HUES48 (cell line): Measurements from ENCODE around the gene LBHD2.
"Not testable (repeated sequence)": the region's sequence is repeated elsewhere in the genome, so short reads cannot be mapped to it uniquely, and the experiment has no call there.

Source experiments
- H3K27ac ChIP-seq: one replicate; pipeline ENCODE4 v1.7.0; 2013; ENCODE audit warnings: low read depth, low read length, inconsistent platforms
- H3K27me3 ChIP-seq: 2 replicates; pipeline ENCODE4 v1.6.1; 2013; ENCODE audit warnings: mild to moderate bottlenecking, low read length; ENCODE audit not compliant: control insufficient read depth, insufficient read depth
- H3K36me3 ChIP-seq: 2 replicates; pipeline ENCODE4 v1.6.1; 2013; ENCODE audit warnings: low read length; ENCODE audit not compliant: control insufficient read depth, insufficient read depth
- H3K4me1 ChIP-seq: 2 replicates; pipeline ENCODE4 v1.6.1; 2013; ENCODE audit warnings: mild to moderate bottlenecking, low read length; ENCODE audit not compliant: control insufficient read depth, insufficient read depth
- H3K4me3 ChIP-seq: 2 replicates; pipeline ENCODE4 v1.5.1; 2013; ENCODE audit warnings: mild to moderate bottlenecking, low read depth, low read length
- H3K9ac ChIP-seq: 2 replicates; pipeline ENCODE4 v1.6.1; 2013; ENCODE audit warnings: mild to moderate bottlenecking, low read depth, low read length, moderate library complexity
- H3K9me3 ChIP-seq: 2 replicates; pipeline ENCODE4 v1.6.1; 2013; ENCODE audit warnings: low read length; ENCODE audit not compliant: control insufficient read depth, insufficient read depth

LBHD2 gene

DNA sequence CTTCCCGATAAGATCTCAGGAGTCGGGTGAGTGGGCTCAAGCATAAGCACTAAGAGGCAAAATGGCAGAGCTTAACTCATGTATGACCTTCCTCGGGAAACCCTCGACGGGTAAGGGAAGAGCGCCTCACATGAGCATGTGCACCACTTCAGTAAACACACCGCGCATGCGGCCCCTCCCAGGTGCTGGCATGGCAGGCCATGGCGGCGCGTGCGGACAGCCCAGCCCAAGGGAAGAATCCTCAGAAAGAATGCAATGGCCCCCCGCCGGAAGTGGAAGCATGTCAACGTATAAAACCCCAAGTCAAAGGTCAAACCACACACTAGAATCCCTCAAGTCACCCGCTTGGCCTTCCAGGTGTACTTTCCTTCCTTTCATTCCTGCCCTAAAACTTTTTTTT lies 32.6 kb downstream of the LBHD2 start:
- H3K9me3 ChIP-seq, result no peaks in the 10 kb centered on the region
- H3K4me1 ChIP-seq, result peaks cover 10% of the 10 kb centered on the region; the same call in 1 of the 2 replicates

DNA sequence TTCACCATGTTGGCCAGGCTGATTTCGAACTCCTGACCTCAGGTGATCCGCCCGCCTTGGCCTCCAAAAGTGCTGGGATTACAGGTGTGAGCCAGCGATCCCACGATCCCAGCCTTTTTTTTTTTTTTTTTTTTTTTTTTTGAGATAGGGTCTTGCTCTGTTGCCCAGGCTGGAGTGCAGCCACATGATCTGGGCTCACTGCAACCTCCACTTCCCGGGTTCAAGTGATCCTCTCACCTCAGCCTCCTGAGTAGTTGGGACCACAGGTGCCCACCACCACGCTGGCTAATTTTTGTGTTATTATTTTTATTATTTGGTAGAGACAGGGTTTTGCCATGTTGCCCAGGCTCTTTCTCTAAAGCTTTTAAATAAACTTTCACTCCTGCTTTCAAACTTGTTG lies 33.5 kb downstream of the LBHD2 start:
- not testable (repeated sequence) for H3K36me3 ChIP-seq, H3K9ac ChIP-seq, H3K9me3 ChIP-seq, H3K4me3 ChIP-seq, H3K27ac ChIP-seq
- peaks cover 16% of the 10 kb centered on the region for H3K27me3 ChIP-seq
- H3K4me1 ChIP-seq, result peaks cover 17% of the 10 kb centered on the region; the same call in 1 of the 2 replicates

More for the DNA sequence above, 32.6 kb downstream of the LBHD2 start:
- Histone ChIP-seq H3K9ac (no peak overlapping the region), H3K27me3 (peaks cover 8% of the 10 kb centered on the region; the same call in 1 of the 2 replicates), H3K4me3 (no peak overlapping the region), H3K36me3 (no peaks in the 10 kb centered on the region), H3K27ac (no peak overlapping the region)

DNA sequence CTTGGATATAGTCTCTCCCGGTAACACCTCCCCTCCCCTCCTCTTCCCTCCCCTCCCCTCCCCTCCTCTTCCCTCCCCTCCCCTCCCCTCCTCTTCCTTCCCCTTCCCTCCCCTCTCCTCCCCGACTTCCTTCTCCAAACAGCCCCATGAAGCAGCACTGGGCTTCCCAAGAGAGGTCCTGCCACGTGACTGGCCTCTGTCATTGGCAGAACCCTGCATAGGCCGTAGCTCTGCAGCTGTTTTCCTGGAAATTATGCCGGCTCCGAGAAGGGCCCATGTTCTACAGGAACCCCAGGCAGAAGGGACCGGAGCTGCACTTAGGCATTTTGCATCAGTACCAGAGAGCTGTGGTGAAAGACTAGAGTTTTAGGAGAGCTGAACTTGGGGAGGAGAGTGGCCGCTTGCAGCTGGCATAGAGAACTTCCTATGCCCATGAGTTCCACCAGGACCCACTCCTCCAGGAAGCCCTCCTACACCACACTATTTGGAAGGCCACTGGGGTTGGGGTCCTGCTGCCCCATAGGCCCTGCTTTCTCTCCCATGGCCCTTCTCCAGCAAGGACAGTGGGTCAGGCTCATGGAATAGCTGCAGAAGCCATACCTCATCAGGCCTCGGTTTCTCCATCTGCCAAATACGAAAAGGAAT lies 34.1 kb downstream of the LBHD2 start:
- Histone ChIP-seq H3K27me3 (peaks cover 19% of the 10 kb centered on the region), H3K36me3 (no peaks in the 10 kb centered on the region), H3K27ac (no peak overlapping the region), H3K9ac (no peak overlapping the region), H3K4me3 (no peak overlapping the region), H3K4me1 (peaks cover 16% of the 10 kb centered on the region), H3K9me3 (no peaks in the 10 kb centered on the region)

DNA sequence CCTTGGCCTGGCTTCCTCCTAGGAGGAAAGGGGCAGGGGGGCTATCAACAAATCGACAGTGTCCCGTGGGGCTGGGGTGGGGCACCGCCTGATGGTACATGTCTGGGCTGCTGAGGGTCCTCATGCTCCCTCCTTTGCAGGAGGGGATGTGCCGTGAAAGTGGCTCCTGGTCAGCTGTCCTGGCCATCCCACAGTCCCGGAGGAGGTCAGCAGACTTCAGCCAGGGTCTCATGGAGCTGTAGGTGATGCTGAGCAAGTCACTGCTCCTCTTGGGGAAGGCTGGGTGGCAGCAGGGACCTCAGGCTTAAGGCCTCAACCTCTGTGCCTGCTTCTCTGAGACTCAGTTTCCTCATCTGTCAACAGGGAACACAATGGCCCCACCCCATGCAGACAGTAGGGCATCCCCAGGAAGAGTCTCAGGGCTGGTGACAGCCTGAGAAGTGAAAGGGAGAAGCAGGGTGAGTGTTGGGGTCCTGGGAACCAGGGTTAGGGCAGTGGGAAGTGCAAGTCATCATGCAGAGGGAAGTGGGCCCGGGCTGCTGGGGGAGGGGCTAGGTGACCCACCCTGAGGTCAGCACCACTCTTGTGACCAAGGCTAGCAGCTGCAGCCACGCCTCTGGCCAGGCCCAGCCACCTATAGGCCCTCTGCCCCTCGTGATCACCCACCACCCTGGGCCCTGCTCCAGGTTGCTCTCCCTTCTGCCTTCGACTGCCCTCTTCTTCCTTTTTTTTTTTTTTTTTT lies 34.8 kb downstream of the LBHD2 start:
- Histone ChIP-seq H3K9ac (no peak overlapping the region), H3K4me1 (peaks cover 16% of the 10 kb centered on the region), H3K27ac (no peak overlapping the region)

DNA sequence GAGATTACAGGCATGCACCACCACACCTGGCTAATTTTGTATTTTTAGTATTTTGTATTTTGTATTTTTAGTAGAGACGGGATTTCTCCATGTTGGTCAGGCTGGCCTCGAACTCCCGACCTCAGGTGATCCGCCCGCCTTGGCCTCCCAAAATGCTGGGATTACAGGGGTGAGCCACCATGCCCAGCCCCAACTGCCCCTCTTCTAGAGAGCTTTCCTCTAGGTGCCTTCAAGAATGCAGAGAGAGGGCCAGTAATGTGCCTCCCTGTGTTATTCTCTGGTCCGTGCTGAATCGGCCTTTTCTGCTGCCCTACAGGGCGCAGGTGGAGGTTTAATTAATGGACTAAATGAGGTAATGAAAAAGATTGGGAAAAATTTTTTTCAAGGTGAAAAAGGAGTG lies 35.5 kb downstream of the LBHD2 start:
- H3K4me3 ChIP-seq, H3K27ac ChIP-seq, H3K9me3 ChIP-seq, H3K36me3 ChIP-seq, H3K9ac ChIP-seq: not testable (repeated sequence)
- Histone ChIP-seq H3K4me1 (peaks cover 18% of the 10 kb centered on the region), H3K27me3 (peaks cover 31% of the 10 kb centered on the region)

More for the DNA sequence above, 34.8 kb downstream of the LBHD2 start:
- H3K9me3 ChIP-seq, result no peaks in the 10 kb centered on the region
- no peak overlapping the region for H3K4me3 ChIP-seq
- peaks cover 25% of the 10 kb centered on the region for H3K27me3 ChIP-seq
- no peaks in the 10 kb centered on the region for H3K36me3 ChIP-seq

DNA sequence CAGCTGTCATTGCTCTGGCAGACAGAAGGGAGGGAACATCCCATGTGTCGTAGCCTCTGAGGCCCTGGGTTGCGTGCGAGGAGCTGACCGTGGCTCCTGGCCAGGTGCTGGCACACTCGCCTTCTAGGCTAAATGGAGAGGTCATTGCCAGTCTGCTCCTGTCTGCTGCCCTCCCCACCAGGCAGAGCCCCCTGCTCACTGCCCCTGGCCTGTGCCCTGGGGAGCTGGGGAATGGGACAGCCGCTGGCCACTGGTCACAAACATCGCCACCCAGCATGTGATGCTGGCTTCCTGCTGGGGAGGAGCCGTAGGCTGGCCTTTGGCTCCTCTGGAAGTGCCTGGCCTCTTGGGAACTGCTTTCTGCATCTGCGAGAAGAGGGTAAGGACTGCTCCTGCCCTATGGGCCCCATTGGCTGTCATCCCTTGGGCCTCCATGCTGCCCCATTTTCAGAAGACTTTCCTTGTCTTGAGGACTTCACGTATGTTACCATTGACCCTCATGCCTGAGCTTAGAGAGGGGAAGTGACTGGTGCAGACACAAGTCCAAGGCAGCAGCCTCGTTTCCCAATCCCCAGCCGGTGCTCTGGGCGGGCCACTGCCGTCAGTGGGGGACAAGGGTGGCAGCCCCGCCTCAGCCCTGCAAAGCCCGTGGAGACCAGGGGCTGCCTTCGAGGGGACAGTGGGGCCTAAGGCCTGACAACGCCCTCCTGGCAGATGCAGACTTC lies 37.3 kb downstream of the LBHD2 start:
- Histone ChIP-seq H3K4me3 (no peak overlapping the region), H3K27me3 (peaks cover 48% of the 10 kb centered on the region), H3K9ac (no peak overlapping the region), H3K27ac (no peak overlapping the region), H3K9me3 (no peaks in the 10 kb centered on the region), H3K4me1 (peaks cover 18% of the 10 kb centered on the region), H3K36me3 (no peaks in the 10 kb centered on the region)

DNA sequence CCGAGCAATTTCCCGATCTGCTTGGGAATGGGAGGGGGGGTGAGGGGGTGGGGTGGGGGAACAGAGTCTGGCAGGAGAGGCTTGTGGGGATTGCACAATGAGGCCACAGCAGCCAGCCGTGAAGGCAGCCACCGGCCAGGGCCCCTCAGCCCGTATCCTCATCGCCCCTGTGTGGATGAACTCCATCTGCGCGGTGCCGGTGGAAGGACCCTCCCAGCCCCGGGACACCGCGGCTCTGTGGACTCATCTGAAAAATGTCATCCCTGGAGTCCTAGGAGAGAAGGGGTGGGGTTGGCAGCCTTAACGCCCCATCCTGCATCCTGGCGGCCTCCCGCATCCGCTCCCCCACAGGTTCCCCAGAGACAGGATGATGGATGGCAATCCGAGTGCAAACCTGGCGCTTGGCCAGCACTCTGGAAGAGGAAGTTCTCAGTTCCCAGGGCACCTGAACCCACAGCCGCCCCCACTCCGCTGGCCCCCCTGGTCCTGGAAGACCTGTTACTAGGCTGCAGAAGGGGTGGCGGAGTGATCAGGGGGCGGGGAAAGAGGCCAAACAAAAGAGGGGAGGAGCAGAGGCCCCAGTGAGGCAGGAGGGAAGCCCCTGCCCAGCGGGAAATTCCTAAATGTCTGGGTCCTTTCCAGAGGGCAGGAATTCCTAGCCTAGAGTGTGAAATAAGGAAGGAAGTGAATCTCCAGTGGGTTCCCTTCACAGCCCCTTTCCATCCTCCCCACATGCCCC lies 38.0 kb downstream of the LBHD2 start:
- H3K9ac ChIP-seq, result no peak overlapping the region
- H3K9me3 ChIP-seq, result no peaks in the 10 kb centered on the region
- H3K36me3 ChIP-seq, result no peaks in the 10 kb centered on the region
- H3K4me3 ChIP-seq, result no peak overlapping the region; the same call in 1 of the 2 replicates
- H3K27me3 ChIP-seq, result peaks cover 53% of the 10 kb centered on the region
- peaks cover 22% of the 10 kb centered on the region for H3K4me1 ChIP-seq
- peak overlapping the region; percentile 74 for H3K27ac ChIP-seq

DNA sequence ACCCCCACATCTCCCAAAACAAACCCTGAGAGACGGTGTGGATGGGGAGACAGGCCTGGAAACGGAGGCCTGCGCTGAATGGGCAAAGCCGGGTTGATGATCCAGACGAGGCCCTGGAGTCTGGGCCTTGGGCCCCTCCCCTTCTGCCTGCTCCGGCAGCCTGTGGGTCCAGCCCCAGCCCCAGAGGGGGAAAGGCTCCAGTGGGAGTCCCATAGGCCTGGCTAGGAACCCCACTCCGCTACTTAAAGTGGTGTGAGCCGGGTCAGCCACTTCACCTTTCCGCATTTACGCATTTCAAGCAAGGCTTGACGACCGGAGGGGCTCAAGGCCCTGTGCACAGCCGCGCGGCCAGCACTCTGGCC lies 38.6 kb downstream of the LBHD2 start:
- Histone ChIP-seq H3K9me3 (no peaks in the 10 kb centered on the region), H3K27ac (peak overlapping the region; percentile 74), H3K36me3 (no peaks in the 10 kb centered on the region), H3K4me3 (peak overlapping the region; percentile 49), H3K27me3 (peaks cover 56% of the 10 kb centered on the region), H3K4me1 (peaks cover 22% of the 10 kb centered on the region), H3K9ac (no peak overlapping the region)

DNA sequence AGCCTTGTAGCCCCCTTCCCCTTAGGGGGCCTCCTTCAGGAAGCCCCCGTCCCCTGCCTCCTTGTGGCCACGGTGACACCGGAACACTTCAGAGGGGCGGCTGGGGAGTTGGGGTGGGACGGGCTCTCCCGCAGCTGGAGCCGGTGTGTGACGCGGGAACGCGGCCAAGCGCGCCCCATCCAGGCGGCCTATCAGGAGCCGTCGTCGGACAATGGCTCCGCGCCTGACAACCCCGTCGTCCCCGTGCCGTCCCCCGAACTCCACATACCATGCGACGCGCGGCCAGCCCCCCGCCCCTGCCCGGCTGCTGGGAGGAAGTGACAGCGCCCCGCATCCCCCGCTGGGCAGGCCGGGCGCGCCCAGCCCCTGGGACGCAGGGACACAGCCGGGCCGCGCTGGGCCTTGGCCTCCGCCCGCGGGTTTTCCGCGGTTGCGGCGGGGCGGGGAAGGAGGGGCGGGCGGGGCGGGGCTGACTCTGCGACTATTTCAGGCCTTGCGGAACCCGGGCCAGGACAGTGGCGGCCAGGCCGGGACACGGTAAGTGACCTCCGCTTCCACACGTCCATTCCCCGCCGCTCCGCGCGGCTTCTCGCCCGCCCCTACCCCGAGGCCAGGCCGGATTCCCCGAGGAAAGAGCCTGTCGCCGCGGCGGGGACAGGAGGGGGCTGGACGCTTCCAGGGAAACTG lies 39.1 kb downstream of the LBHD2 start, which contains the start of gene TNFAIP2:
TNFAIP2 (plus strand) TSS at position 515 of the 687 bp plus-strand sequence. CDS start 2,997 bp downstream, outside the sequence.
- H3K4me3 ChIP-seq, result peak within 1 kb of the TSS; percentile 49
- H3K27ac ChIP-seq, result peak within 1 kb of the TSS; percentile 74
- peaks cover 62% of the 10 kb centered on the region for H3K27me3 ChIP-seq
- H3K4me1 ChIP-seq, result peaks cover 22% of the 10 kb centered on the region
- no peaks in the 10 kb centered on the region for H3K9me3 ChIP-seq
- no peaks in the 10 kb centered on the region for H3K36me3 ChIP-seq
- H3K9ac ChIP-seq, result no peak within 1 kb of the TSS
